Eye (tissue), 1 donor: ENCODE measurements around the gene AGFG2.

Source experiments
- DNase-seq: peaks from one replicate; pipeline ENCODE4 v3.0.0-alpha.2; 2015

AGFG2 gene

DNA sequence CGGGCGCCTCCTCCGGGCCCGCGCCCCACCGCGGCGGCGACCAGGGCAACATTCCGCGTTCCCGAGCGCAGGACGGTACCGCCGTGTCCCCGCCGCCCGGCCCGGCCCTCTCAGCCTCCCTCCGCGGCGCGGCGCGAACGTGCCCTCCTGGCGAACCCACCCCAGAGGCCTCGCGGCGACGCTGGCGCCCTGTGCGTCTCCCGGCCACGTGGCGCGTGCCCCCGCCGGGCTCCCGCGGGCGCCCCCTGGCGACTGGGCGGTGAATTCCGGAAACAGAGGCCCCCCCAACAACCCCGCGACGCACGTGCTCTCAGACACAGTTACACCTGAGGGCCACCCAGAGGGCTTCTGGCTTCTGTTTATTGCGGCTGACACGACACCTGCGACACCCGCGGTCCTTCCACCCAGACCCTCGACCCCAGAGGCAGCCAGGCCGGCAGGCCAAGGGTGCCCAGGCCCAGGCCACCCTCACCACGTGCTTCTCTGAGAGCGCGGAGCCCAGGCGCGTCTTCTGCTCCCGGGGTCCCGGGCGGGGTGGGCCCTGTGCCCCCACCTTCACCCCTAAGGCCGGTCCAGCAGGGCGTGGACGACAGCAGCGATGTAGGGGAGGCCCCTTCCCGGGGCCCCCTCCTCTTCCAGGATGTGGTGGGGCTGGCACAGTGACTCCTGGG is 34.8 kb downstream of the AGFG2 start, which contains the start of gene SAP25:
TSS of gene SAP25 (minus strand) at position 210 of the 671 bp plus-strand sequence. CDS start at position 52, 158 bp downstream.
- DNase-seq = no peak

DNA sequence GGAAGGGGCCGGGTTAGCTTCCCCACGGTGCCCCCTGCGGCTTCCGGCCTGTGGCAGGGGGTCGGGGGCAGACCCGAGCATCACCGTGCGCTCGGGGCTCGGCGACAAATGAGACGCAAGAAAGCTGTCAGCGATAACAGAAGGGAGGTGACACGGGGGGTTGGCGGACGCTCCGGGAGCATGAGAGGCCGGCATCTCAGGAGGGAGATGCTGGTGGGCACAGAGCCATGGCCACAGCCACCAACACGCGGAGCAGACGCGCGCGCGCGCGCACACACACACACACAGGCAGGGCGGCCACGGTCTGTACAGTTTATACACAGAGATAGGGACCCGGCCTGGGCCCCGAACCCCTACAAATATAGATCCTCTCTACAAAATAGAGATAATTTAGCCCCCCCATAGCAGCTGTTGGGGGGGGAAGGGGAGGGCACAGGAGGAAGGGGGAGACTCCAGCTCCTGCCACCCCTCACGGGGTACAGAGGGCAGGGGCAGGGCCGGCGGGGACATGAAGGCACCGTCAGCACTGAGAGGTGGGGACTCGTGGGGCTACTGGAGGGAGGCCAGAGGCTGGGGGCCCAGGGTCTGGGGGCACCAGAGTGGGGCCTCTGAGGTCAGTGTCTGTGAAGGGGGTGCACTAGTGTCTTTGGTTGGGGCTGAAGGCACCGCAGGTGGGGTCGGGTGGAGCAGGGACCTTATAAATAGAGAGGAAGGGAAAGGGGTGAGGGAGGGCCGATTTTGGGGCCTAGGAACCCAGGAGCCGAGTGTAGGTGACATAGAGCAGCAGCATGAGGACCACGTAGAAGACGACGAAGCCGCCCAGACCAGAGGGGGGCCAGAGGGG is 35.6 kb downstream of the AGFG2 start:
- DNase-seq = no peak

DNA sequence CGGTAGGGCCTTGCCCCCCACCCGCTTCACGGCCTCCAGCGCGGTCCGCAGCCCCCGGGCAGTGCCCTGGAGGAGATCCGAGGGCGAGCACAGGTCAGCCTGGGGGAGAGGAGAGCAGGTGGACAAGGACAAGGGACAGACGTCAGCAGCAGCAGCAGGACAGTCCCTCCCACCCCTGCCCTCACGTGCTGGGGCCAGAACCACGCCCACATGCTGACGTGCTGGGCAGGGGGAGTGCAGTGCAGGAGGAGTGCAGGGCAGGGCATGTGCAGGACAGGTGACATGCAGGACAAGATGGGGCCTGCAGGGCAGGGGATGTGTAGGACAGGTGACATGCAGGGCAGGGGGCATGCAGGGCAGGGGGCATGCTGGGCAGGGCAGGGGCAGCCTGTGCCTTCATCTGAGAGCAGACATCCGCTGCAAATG is 36.2 kb downstream of the AGFG2 start:
- DNase-seq = no peak

DNA sequence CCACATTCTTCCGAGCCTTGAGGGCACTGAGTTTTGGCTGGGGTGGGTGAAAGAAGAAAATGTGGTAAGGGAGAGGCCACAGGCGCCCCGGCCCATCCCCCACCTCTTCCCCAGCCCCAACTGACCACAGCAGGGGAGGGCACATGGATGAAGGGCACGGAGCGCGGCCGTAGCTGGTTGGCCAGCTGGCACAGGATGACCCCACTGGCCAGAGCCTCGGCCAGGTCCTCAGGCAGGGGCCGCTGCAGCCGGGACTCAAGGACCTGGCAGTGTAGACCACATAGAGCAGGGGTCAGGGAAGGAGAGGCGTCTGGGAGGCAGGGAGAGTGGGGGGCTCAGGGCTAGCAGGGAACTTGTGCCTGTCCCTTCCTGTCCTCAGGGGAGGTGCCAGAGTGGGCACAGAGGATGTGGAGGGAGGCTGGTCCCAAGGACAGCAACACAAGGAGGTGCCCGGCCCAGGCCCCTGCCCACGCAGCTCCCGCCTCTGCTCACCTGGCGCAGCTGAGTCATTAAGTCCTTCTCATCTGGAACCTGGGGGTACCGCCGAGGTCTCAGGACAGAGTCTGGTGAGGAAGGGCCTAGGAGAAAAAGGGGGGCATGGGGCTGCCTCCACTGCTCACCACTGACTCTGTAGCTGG is 36.9 kb downstream of the AGFG2 start:
- DNase-seq = no peak

DNA sequence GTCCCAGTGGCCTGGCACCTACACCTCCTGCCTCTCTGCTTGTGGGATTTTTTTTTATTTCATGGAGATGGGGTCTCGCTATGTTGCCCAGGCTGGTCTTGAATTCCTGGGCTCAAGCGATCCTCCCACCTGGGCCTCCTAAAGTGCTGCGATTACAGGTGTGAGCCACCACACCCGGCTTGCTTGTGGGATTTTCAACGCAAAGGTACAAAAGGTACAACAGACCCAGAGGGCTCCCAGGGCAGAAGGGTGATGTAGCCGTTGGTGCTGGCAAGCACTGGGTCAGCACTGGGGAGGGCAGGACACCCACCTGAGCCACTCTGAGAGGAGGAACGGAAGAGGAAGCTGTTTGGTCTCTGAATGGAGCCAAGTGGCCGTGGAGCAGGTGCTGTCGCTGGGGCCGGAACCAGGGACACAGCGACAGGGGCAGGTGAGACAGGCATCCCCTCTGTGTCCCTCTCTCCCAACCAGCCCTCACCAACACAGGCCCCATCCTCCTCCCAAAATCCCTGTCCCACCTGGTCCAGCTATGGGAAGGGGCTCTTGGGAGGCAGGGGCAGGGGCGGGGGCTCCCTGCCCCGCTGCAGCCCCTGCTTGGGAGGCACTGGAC is 37.5 kb downstream of the AGFG2 start:
- DNase-seq = no peak

DNA sequence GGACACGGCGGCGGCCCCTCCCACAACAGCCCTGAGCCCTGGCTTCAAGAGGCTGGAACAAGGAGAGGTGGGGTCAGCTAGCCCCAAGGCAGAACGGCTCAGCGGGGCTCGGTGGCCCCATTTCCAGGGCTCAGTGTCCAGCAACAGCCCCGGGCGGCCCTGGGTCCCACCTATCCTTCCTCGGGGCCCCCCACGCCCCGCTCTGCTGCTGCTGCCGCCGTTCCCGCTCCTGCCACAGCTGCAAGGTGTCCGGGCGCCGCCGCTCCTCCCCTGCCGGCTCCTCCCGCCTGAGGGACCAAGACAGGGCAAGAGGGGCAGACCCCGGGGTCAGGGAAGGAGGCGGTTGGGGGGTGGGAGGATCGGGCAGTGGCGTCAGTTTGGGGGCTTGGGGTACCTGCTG is 38.1 kb downstream of the AGFG2 start:
- DNase-seq = no peak

DNA sequence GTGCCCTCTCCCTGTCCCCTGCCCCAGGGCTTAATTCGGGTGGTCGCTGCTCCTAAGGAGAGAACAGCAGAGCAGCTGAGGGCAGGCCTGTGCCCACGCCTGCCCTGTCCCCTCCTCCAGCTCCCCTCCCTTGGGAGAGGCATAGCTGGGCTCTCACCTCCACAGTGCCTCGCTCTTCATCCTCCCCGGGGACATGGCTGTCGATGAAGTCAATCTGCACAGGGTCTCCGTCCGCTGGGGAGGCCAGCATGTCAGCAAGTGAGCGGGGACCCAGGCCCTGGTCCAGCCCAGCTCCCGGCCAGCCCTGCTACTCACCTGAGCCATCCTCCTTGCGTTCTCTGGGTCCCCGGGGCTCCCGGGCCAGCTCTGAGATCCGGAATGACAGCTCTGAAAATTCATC is 38.5 kb downstream of the AGFG2 start:
- DNase-seq = no peak

DNA sequence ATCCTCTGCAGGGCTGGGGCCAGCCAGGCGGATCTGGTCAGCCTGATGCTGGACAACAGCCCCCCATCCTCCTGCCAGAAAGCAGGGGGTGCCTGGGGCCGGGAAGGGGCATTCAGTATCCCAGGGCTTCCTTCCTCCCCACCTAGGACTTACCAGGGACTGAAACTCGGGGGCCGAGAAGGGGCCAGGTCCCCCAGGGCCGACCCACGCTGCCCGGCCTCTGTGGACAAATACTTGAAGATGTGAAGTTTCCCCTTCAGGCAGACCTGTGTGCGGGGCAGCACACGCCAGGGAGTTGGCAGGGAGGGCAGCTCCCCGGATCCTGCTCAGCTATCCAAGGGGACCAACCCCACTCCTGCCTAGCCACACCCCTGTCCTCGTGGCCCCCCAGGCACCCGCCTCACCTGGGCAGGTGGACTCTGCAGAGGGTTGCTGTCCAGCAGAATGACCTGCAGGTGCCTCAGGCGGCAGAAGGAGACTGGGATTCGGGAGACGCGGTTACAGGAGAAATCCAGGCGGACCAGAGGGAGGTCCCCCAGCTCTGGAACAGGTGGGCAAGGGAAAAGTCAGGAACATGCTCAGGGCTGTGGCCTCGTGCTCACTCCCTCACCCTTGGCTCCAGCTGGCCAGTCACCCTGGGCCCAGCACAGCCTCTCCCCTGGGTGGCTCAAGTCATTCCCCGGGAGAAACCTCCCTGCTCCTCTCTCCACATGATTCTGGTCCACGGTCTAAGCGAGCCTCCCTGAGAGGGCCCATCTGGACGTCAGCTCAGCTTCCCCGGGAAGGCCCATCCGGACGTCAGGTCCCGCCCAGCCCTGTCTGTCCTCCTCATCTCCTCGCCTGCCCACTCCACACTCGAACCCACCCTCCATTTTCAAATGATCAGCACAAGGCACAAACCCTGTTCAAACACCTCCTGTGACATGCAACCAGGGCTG is 39.5 kb downstream of the AGFG2 start:
- DNase-seq = no peak

DNA sequence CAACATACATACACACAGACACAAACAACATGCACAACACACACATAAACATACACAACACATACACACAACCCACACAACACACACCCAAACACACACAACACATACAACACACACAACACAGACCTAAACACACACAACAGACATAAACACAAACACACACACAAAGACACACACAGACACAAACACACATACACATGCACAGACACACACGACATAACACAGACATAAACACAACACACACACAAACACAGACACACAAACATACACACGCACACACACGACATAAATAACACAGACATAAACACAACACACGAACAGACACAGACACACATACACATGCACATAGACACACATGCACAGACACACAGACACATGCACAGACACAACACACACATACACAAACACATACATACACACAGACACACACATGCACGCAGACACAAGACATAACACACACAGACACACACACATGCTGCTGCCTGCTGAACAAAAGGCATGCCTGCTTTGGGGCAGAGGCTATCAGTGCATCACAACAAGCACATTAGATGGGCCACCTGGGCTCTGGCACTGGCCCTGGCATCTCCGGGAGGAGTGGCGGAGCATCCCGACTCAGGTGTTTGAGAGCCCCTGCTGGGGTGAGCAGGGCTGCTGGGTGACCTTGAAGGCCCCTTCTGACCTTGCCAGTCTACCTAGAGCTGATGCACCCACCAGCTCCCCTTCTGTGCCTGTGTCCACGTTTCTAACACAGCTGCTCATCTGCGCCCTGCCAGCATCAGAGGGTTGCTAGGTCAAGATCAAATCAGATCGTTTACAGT is 41.7 kb downstream of the AGFG2 start:
- no peak for DNase-seq

DNA sequence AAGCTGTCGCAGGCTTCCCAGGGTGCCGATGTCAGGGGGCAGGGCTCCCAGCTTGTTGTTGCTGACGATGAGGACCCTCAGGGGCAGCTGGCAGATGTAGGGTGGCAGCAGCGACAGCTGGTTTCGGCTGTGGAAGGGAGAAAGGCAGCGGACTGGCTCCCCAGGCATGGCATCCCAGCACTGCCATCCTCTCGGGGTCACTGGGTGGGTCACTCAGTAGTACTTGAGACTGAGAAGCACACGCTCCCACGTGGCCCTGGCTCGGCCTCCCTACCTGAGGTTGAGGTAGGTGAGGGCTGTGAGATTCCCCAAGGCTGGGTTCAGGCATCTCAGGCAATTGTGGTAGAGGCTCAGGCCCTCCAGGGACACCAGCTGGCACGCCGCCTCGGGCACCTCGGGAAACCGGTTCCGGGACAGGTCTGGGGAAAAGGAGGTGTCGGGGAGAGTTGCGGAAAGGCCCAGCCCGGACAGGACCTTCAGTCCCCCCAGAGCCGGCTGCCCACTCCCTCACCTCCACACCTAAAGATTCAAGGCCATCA is 43.1 kb downstream of the AGFG2 start:
- DNase-seq = no peak

DNA sequence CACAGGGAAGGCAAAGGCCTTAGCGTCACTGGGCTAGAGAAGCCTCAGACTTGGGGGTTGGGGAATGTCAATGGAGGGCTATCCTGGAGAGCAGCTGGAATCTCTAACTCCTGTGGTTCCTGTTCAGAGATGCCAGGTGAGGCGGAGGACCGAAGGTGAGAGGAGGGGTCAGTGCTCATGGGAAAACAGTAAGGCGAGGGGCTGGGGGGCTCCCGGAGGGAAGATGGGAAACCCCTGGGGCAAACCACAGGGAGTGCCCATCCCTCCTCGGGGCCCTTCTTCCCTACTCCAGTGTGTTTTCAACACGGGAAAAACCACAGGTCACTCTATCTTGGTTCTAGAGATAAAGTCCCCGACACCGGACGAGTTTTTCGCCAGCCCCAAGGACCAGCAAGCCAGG is 43.6 kb downstream of the AGFG2 start:
- no peak for DNase-seq

DNA sequence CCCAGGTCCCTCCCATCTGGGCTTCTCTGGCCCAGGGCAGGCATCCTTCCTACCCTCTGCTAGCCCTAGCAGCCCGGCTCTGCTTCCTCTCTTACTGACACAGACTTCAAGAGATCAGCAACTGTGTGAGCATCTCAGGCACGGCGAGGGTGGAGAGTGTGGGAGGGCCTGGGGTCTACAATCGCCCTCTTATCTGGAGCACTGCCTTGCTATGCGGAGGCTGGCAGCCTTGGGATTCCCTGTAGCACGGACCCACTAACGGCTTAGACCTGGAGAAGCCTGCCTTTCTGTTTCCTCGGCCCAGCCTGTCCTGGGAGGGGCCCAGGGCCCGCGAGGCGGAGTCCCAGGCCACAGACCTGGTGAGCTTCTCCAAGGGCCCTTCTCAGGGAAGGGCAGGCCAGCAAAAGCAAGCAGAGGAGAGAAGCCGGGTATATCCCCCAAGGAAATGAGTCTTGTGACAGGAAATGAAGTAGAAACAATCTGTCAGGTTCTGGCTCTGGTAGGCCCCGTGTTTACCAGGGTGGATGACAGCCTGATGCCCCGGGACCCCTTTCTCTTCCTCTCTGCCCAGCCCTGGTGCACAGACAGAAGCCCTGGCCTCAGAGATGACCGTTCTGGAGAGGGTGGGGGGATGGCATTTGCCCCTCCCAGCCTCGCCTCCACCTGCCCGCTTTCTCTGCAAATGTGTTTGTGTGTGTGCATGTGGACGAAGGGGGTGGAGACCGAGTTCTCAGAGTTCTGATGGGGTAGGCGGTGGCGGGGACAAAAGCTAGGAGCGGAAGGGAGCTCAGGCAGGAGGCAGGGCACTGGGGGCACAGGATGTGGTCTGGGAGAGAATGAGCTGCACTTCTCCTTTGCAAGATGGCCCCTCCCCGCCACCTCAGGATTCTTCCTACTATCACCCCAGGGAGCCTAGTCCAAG is 44.4 kb downstream of the AGFG2 start:
- DNase-seq = no peak

DNA sequence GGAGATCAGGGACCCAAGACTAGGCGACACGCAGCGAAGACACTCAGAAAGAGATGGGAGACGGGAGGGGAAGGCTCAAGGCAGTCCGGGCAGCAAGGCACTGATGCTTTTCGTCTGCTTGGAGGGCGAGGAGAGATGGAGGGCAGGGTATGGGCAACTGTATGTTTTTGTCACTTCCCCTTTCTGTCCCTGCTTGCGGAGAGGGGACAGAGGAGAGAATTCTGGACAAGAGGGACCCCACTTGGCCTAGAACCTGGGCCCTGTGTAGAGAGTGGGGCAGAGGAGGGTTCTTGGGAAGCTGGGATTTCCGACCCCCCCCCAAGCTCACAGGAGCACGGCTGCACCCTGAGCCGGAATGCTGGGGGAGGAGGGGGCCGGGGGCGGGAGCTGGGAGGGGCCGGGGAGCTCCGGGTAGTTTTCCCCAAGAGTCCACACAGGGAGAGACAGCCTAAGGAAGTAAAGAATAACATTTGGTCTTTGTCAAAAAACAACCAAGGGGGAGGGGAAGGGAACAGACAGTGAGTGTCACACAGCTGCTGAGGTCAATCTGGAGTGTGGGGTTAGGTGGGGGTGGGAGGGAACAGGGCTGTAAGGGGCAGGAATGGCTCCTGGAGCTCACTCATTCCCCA is 45.2 kb downstream of the AGFG2 start:
- DNase-seq = no peak

DNA sequence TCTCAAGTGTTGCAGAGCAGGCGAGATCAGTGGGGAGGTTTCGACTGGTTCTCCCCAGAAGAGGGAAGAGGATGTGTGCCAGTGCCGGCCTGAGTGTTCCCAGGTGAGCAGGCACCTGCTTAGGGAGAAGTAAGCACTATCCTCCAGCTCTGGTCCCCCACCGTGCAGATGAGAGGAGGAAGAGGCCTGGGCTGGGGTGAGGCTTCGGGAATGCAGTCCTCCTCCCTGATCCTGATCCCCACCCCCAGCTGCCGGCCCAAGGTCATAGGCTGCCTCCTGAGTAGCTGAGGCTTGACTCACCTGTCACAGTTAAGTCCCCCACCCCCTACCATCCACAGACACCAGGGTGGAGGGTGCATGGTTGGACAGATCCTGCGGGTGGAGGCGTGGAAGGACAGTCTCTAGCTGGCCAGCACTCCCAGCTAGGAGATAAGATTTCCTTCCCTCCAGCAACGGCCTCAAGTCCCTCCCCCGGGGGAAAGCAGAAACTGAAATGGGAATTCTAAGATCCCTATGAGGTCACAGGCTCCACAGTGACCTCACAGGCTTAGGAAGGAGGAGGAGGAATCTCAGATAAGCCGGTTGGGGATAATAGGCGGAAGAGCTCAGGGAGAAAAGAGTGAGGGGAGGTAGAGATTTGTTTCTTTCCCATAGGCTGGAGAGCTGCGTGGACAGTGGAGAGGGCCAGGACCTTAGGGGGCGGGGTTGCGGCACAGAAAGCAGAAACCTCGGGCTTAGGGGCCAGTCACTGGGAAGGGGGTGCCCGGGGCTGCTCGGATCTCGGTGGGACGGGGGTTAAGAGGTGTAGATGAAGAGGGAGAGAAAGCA is 45.9 kb downstream of the AGFG2 start:
- peak; percentile 73 for DNase-seq

DNA sequence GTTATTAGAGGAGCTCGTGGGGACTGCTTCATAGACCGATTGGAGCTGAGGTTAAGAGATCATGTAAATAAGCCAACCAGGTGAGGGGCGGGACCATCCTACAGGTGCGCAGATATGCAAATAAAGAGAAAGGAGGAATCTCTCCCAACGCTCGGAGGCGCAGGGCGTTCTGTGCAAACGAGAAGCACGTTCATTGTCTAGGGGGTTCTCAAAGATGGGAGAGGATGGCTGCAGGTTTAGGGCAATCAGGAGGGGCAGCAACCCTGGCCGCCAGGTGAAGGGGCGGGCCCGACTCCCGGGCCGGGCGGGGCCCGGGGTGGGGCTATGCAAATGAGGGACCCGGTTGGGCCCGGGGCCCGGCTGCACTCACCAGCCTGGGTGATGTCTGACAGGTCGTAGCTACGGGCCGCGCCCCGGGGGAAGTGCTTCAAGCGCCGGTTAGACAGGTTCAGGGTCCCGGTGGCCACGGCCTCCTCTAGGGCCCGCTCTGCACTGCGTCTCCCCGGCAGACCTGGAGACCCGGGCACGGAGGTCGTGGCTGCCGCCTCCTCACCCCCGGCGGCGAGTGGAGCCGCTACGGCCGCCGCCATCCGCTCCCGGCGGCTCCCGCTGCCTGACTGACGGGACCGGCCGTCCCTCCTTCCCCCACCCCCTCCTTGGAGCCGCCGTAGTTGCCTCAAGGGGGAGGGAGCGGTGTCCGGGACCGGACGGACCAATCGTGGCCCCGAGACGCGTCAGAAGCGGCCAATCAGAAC is 46.7 kb downstream of the AGFG2 start, which contains the start of gene LRCH4:
TSS of gene LRCH4 (minus strand) at position 619 of the 755 bp plus-strand sequence. CDS start at position 590, 29 bp downstream.
- DNase-seq = no peak

DNA sequence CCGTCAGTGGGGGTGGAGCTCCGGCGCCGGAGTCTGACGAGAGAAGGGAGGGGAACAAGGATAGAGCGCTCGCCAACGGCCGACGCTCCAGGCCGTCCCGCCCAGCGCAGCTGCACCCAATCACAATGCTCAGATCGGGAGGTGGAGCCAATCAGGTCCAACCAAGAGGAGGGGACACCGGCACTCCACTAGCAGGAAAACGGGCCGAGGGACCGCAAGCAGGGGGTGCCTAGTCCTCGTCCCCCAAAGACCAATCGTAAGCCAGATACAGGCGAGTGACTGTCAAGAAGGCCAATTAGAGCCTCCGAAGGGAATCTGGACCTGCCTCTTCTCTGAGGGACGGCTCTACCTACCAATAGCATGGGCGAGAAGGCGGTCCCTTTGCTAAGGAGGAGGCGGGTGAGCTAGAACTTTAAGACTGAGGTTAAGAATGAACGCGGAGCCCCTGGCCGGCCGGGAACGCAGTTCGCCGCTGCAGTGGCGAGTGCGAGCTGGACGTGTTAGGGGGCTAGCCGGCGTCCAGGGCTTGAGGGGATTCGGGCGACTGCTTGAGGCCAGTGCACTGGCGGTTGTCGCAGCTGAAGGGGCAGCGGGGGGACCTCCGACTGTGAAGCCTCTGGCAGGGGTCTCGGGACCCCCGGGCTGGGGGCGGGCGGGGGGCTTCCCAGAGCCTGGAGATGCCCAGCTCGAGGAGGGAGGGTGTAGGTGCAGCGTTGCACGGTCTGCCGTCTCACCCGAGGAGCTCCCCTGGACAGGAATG is 47.4 kb downstream of the AGFG2 start, which contains the start of gene FBXO24:
TSS of gene FBXO24 (plus strand) at position 63 of the 760 bp plus-strand sequence. CDS start at position 361, 298 bp downstream.
- DNase-seq = peak; percentile 100
